DMS 273 (cell line): ENCODE results near the gene TCF19.
A peak's percentile ranks its signal among the peaks of the same experiment; 100 is the strongest.

Experiments
- DNase-seq: peaks from one replicate; lab custom pipeline; 2025; ENCODE audit not compliant: unreplicated experiment; lab: John Stamatoyannopoulos, UW

The TCF19 gene

GRCh38 chr6:31202259-31203166 is 44.1 kb downstream of the TCF19 start:
- DNase-seq = no peak

GRCh38 chr6:31203345-31203979 is 45.1 kb downstream of the TCF19 start:
- peak; percentile 40 for DNase-seq

GRCh38 chr6:31204751-31205145 is 46.4 kb downstream of the TCF19 start:
- no peak for DNase-seq

GRCh38 chr6:31205638-31206037 is 47.2 kb downstream of the TCF19 start:
- DNase-seq = no peak

- no peak for DNase-seq
Observed at GRCh38 chr6:31208506-31208905, 50.1 kb downstream of the TCF19 start.

GRCh38 chr6:31209137-31209536 is 50.7 kb downstream of the TCF19 start:
- no peak for DNase-seq

- no peak for DNase-seq
Observed at GRCh38 chr6:31210123-31210522, 51.7 kb downstream of the TCF19 start.

GRCh38 chr6:31210741-31211532 is 52.5 kb downstream of the TCF19 start:
- DNase-seq = no peak
